GM12873 (cell line): ENCODE measurements around the gene FSTL3.

Source experiments
- TF ChIP-seq, protein P1 (sequence below): IDR thresholded peaks from 2 replicates; pipeline ENCODE4 v1.5.1; 2012; ENCODE audit warnings: low read depth, mild to moderate bottlenecking, moderate library complexity, low read length, control low read depth; ENCODE audit not compliant: insufficient read depth; ENCODE audit errors: missing control alignments

The FSTL3 gene

DNA sequence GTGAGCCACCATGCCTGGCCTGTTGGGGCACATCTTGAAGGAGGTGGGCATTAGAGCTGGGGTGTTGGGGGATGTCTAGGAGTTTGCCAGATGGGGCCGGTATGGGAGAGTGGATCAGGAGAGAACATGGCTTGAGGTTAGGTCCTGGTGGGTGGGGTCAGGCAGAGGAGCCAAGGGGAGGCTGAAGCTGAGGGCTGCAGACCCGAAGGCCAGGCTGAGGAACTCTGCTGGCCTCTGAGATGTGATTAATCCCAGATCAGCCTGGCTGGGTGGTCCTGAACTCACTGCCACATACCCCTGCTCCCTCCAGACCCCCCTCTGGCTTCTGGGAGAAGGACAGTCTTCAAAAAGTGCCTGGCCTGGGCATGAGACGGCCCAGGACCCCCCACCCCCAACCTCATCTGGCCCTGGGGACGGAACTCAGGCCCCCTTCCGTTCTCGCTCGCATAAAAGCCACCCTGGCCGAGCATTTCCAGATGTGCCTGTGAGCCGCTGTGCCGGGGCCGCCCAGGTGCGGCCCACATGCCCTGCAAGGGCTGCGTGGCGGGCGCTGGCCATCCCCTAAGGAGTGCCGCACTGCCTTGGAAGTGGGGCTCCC, 2.7 kb downstream of the FSTL3 start:
- TF ChIP-seq, protein P1, sequence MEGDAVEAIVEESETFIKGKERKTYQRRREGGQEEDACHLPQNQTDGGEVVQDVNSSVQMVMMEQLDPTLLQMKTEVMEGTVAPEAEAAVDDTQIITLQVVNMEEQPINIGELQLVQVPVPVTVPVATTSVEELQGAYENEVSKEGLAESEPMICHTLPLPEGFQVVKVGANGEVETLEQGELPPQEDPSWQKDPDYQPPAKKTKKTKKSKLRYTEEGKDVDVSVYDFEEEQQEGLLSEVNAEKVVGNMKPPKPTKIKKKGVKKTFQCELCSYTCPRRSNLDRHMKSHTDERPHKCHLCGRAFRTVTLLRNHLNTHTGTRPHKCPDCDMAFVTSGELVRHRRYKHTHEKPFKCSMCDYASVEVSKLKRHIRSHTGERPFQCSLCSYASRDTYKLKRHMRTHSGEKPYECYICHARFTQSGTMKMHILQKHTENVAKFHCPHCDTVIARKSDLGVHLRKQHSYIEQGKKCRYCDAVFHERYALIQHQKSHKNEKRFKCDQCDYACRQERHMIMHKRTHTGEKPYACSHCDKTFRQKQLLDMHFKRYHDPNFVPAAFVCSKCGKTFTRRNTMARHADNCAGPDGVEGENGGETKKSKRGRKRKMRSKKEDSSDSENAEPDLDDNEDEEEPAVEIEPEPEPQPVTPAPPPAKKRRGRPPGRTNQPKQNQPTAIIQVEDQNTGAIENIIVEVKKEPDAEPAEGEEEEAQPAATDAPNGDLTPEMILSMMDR: no peak

DNA sequence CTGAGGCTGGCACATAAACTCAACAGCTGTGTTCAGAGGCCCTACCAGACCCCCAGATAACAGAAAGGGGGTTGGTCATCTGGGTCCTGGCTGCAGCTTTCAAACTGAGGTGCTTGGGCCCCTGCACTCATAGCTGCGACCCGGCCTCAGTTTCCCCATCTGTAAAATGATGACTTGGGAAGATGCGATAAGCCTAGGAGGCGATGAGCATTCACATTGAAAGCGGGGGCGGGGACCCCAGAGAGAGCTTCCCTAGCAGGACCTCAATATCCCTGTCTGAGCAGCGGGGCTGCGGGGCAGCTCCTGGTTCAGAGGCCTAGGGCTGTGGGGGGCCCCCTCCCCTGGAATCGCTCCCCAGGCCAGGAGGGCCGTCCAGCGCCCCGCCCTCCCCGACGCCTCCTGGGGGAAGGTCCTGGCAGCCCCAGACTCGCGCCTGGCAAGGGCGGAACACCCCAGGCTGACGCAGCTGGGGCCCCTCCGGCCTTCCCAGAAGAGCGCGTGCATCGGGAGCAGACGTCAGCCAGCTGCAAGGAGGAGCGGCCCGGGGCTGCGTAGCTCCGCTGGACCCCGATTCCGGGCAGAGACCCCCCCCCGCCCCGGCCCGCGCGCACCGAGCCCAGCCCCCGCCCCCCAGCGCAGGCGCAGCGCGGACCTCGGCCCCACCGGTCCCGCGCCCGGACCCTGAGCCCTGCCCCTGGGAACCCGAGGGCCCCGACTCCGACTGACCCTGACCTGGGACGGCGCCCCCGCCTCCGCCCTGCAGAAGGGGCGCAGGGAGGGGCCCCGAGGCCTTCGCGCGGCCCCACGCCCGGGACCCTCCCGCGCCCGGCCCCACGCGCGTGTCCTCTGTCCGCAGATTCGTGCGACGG, 3.5 kb downstream of the FSTL3 start:
- TF ChIP-seq, protein P1: no peak

GRCh38 chr19:680287-681028, 4.3 kb downstream of the FSTL3 start:
- TF ChIP-seq, protein P1: peak; percentile 48

GRCh38 chr19:681029-682019, 5.1 kb downstream of the FSTL3 start:
- TF ChIP-seq, protein P1: no peak

GRCh38 chr19:682678-683320, 6.6 kb downstream of the FSTL3 start:
- TF ChIP-seq, protein P1: no peak

- TF ChIP-seq, protein P1: no peak
Measured at GRCh38 chr19:685454-685931, 9.3 kb downstream of the FSTL3 start.
